ENCODE results near the gene CBX4.

DNA sequence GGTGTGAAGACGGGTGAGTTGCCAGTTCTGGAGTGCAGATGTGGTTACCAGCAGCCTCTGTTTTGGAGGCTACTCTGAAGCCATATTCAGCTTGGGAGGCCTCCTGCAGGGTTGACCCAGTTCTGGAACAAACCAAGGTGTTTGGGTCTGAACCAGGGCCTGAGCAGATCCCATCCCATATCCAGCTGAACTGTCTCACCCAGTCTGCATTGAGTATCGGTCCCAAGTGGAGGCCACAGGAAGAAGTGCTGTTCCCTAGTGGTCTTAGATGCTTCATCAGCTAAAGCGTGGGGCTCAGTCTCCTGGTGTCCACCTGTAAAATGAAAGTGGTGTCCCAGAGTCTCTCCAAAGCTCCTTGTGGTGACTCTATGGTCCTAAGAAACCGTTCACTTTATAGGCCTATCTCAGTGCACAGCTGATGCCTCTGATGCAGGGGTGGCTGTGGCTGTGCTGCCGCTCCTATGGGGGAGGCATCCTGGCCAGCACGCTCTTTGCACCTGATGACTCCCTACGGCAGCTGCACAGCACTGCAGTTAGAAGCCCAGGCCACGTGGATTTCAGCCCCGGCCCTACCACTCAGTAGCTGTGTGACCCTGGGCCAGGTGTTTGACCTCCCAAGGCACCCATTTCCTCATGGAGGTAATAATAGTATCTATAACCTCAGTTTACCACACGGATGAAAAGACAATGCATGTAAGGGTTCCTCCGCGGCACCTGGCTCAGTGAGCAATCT is 21.0 kb downstream of the CBX4 start:
- no peak for TF ChIP-seq POLR2A (IDR thresholded peaks at IDR 0.05)
- TF ChIP-seq, protein P1, sequence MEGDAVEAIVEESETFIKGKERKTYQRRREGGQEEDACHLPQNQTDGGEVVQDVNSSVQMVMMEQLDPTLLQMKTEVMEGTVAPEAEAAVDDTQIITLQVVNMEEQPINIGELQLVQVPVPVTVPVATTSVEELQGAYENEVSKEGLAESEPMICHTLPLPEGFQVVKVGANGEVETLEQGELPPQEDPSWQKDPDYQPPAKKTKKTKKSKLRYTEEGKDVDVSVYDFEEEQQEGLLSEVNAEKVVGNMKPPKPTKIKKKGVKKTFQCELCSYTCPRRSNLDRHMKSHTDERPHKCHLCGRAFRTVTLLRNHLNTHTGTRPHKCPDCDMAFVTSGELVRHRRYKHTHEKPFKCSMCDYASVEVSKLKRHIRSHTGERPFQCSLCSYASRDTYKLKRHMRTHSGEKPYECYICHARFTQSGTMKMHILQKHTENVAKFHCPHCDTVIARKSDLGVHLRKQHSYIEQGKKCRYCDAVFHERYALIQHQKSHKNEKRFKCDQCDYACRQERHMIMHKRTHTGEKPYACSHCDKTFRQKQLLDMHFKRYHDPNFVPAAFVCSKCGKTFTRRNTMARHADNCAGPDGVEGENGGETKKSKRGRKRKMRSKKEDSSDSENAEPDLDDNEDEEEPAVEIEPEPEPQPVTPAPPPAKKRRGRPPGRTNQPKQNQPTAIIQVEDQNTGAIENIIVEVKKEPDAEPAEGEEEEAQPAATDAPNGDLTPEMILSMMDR (IDR thresholded peaks at IDR 0.05), result no peak

Data from upper lobe of left lung (tissue), 4 donors.